ENCODE data around the gene FRMD4A. TPM values are rescaled to one million over a fixed set of nuclear protein-coding genes. Genes with fewer than 3 reads are reported as not detected.

FRMD4A gene
- total RNA-seq, 1 experiment from 2014 or later: 7.0 TPM

DNA sequence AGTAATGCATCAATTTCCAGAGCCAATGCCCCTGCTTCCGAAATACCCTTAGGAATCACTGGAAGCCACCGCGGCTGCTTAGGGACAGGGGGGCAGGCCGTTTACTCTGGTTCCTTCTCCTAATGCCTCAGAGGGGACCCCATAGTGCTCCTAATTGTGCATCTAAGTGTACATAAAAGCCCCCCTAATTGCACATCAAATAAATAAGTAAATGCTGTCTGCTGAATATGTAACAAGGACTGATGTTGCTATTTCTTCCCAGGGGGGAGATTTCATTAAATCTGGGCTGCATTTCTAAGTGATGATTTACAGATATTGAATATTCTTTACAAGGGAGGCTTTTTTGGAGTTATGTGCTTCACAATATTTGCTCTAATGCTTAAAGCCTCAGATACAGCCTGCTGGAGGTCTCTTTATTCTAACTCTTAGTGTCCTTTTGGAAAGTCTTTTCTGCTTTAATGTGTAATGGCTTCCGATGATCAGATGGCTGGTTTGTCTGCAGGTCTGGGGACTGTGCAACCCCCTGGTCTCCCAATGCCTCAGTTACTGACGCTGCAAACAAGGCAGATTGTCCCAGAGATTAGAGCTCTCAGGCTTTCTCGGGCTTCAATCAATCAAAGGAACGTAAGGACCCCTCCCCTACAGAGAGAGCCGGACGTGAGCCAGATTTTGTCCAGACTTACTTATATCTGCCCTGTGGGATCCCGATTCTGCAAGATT lies 601.0 kb downstream of the FRMD4A start:
- no peak overlapping the region for H3K4me3 Mint-ChIP-seq (ENCODE audit: low read depth, unreplicated experiment)
- no TSS peak for BruUV-seq (replicated peaks)
- no peaks in the 10 kb centered on the region for H3K27me3 Mint-ChIP-seq (ENCODE audit: unreplicated experiment)

GRCh38 chr10:13728898-13729535 lies 601.7 kb downstream of the FRMD4A start:
- Mint-ChIP-seq H3K4me3 (ENCODE audit: low read depth, unreplicated experiment) (no peak overlapping the region), H3K36me3 (ENCODE audit: insufficient read depth, unreplicated experiment) (no peaks in the 10 kb centered on the region), H3K4me1 (ENCODE audit: low read depth, unreplicated experiment) (no peaks in the 10 kb centered on the region), H3K9me3 (ENCODE audit: low read depth, unreplicated experiment) (no peaks in the 10 kb centered on the region), H3K27me3 (ENCODE audit: unreplicated experiment) (peaks cover 5% of the 10 kb centered on the region), H3K27ac (ENCODE audit: unreplicated experiment) (no peak overlapping the region)
- intact Hi-C loops (cut with micrococcal nuclease; ENCODE audit: unreplicated experiment): no loop called here
- CTCF ChIA-PET: no interaction called here
- TF ChIP-seq, protein P1, sequence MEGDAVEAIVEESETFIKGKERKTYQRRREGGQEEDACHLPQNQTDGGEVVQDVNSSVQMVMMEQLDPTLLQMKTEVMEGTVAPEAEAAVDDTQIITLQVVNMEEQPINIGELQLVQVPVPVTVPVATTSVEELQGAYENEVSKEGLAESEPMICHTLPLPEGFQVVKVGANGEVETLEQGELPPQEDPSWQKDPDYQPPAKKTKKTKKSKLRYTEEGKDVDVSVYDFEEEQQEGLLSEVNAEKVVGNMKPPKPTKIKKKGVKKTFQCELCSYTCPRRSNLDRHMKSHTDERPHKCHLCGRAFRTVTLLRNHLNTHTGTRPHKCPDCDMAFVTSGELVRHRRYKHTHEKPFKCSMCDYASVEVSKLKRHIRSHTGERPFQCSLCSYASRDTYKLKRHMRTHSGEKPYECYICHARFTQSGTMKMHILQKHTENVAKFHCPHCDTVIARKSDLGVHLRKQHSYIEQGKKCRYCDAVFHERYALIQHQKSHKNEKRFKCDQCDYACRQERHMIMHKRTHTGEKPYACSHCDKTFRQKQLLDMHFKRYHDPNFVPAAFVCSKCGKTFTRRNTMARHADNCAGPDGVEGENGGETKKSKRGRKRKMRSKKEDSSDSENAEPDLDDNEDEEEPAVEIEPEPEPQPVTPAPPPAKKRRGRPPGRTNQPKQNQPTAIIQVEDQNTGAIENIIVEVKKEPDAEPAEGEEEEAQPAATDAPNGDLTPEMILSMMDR (IDR thresholded peaks at IDR 0.05; ENCODE audit: unreplicated experiment): no peak
- DNase-seq: no peak
- no TSS peak for BruUV-seq (replicated peaks)

More for the DNA sequence above, 601.0 kb downstream of the FRMD4A start:
- no peak for DNase-seq
- CTCF ChIA-PET: no interaction called here
- no peaks in the 10 kb centered on the region for H3K9me3 Mint-ChIP-seq (ENCODE audit: low read depth, unreplicated experiment)
- no peak overlapping the region for H3K27ac Mint-ChIP-seq (ENCODE audit: unreplicated experiment)
- no peaks in the 10 kb centered on the region for H3K4me1 Mint-ChIP-seq (ENCODE audit: low read depth, unreplicated experiment)
- TF ChIP-seq, protein P1 (IDR thresholded peaks at IDR 0.05; ENCODE audit: unreplicated experiment): no peak
- intact Hi-C loops (cut with micrococcal nuclease; ENCODE audit: unreplicated experiment): no loop called here
- H3K36me3 Mint-ChIP-seq (ENCODE audit: insufficient read depth, unreplicated experiment): no peaks in the 10 kb centered on the region

- CTCF ChIA-PET: interaction anchor here (0.5 kb wide), 1 partner anchor 88 kb away, joined by 3 read pairs; no protein-coding TSS in a partner anchor
- BruUV-seq (replicated peaks): no TSS peak
- DNase-seq: no peak
- Mint-ChIP-seq H3K36me3 (ENCODE audit: insufficient read depth, unreplicated experiment) (no peaks in the 10 kb centered on the region), H3K4me1 (ENCODE audit: low read depth, unreplicated experiment) (no peaks in the 10 kb centered on the region), H3K27me3 (ENCODE audit: unreplicated experiment) (peaks cover 13% of the 10 kb centered on the region), H3K9me3 (ENCODE audit: low read depth, unreplicated experiment) (peaks cover 2% of the 10 kb centered on the region), H3K4me3 (ENCODE audit: low read depth, unreplicated experiment) (no peak overlapping the region), H3K27ac (ENCODE audit: unreplicated experiment) (no peak overlapping the region)
- intact Hi-C loops (cut with micrococcal nuclease; ENCODE audit: unreplicated experiment): no loop called here
- TF ChIP-seq, protein P1 (IDR thresholded peaks at IDR 0.05; ENCODE audit: unreplicated experiment): no peak
These were observed 605.1 kb downstream of the FRMD4A start for GRCh38 chr10:13725594-13725993.

- H3K27ac Mint-ChIP-seq (ENCODE audit: unreplicated experiment): no peak overlapping the region
- intact Hi-C loops (cut with micrococcal nuclease; ENCODE audit: unreplicated experiment): no loop called here
These were observed 606.2 kb downstream of the FRMD4A start for GRCh38 chr10:13724484-13724883.

More at GRCh38 chr10:13724484-13724883, 606.2 kb downstream of the FRMD4A start:
- DNase-seq: no peak
- Mint-ChIP-seq H3K4me3 (ENCODE audit: low read depth, unreplicated experiment) (no peak overlapping the region), H3K9me3 (ENCODE audit: low read depth, unreplicated experiment) (peaks cover 2% of the 10 kb centered on the region), H3K27me3 (ENCODE audit: unreplicated experiment) (peaks cover 13% of the 10 kb centered on the region), H3K4me1 (ENCODE audit: low read depth, unreplicated experiment) (no peaks in the 10 kb centered on the region), H3K36me3 (ENCODE audit: insufficient read depth, unreplicated experiment) (no peaks in the 10 kb centered on the region)
- TF ChIP-seq, protein P1 (IDR thresholded peaks at IDR 0.05; ENCODE audit: unreplicated experiment): no peak
- no TSS peak for BruUV-seq (replicated peaks)
- CTCF ChIA-PET: interaction anchor here (0.9 kb wide), 1 partner anchor 33 kb away, joined by 3 read pairs; no protein-coding TSS in a partner anchor
